ENCODE results near the gene GPSM1.

DNA sequence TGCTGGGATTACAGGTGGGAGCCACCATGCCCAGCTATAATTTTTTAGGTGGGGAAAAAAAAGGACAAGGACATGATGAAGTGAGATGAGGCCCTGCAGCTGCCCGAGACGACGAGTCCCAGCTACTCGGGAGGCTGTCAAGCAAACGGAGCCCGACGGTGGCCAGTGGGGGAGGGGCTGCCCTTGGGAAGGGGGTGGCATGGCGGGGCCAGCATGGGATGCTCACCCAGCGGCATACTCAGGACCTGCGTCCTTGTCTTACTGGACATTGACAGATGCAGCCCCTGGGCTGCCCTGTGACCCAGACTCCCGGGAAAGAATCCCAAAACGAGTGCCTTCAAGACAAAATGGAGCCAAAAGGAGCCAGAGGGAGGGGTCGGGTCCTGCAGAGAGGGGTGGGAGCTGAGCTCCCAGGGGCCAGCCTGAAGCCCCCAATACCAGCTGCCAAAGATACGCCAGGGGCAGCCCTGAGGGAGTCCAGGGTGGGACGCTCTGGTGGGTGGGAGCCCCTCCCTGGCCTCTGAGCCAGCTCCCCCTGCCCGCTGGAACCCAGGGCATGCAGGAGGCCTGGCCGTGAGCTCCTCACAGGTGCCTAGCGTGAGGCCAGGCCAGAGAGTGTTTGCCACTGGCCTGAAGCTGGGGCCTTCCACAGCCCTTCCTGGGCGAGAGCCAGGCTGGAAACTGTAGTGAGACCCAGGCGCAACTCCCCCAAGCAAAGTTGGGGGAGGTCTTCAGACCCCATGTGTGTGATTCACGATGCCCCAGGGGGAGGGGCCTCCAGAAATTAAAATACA, 39.2 kb upstream of the GPSM1 start:
- TF ChIP-seq, protein P1, sequence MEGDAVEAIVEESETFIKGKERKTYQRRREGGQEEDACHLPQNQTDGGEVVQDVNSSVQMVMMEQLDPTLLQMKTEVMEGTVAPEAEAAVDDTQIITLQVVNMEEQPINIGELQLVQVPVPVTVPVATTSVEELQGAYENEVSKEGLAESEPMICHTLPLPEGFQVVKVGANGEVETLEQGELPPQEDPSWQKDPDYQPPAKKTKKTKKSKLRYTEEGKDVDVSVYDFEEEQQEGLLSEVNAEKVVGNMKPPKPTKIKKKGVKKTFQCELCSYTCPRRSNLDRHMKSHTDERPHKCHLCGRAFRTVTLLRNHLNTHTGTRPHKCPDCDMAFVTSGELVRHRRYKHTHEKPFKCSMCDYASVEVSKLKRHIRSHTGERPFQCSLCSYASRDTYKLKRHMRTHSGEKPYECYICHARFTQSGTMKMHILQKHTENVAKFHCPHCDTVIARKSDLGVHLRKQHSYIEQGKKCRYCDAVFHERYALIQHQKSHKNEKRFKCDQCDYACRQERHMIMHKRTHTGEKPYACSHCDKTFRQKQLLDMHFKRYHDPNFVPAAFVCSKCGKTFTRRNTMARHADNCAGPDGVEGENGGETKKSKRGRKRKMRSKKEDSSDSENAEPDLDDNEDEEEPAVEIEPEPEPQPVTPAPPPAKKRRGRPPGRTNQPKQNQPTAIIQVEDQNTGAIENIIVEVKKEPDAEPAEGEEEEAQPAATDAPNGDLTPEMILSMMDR (IDR thresholded peaks at IDR 0.05), result no peak
- TF ChIP-seq KAT7 (CRISPR knock-in tag; IDR thresholded peaks at IDR 0.05; ENCODE audit: borderline replicate concordance) (no peak), ETV6 (CRISPR knock-in tag; IDR thresholded peaks at IDR 0.05) (no peak), ESRRA (CRISPR knock-in tag; IDR thresholded peaks at IDR 0.05; ENCODE audit: borderline replicate concordance) (no peak), NFYB (CRISPR knock-in tag; conservative IDR thresholded peaks at IDR 0.05; ENCODE audit: low read depth) (no peak), GABPB1 (CRISPR knock-in tag; IDR thresholded peaks at IDR 0.05) (no peak)
- TF ChIP-seq, protein P2, sequence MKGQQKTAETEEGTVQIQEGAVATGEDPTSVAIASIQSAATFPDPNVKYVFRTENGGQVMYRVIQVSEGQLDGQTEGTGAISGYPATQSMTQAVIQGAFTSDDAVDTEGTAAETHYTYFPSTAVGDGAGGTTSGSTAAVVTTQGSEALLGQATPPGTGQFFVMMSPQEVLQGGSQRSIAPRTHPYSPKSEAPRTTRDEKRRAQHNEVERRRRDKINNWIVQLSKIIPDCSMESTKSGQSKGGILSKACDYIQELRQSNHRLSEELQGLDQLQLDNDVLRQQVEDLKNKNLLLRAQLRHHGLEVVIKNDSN (CRISPR knock-in tag; IDR thresholded peaks at IDR 0.05), result no peak
- TF ChIP-seq, protein P3, sequence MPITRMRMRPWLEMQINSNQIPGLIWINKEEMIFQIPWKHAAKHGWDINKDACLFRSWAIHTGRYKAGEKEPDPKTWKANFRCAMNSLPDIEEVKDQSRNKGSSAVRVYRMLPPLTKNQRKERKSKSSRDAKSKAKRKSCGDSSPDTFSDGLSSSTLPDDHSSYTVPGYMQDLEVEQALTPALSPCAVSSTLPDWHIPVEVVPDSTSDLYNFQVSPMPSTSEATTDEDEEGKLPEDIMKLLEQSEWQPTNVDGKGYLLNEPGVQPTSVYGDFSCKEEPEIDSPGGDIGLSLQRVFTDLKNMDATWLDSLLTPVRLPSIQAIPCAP (CRISPR knock-in tag; IDR thresholded peaks at IDR 0.05), result no peak
- TF ChIP-seq, protein P4, sequence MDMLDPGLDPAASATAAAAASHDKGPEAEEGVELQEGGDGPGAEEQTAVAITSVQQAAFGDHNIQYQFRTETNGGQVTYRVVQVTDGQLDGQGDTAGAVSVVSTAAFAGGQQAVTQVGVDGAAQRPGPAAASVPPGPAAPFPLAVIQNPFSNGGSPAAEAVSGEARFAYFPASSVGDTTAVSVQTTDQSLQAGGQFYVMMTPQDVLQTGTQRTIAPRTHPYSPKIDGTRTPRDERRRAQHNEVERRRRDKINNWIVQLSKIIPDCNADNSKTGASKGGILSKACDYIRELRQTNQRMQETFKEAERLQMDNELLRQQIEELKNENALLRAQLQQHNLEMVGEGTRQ (CRISPR knock-in tag; IDR thresholded peaks at IDR 0.05), result no peak
- TF ChIP-seq, protein P5, sequence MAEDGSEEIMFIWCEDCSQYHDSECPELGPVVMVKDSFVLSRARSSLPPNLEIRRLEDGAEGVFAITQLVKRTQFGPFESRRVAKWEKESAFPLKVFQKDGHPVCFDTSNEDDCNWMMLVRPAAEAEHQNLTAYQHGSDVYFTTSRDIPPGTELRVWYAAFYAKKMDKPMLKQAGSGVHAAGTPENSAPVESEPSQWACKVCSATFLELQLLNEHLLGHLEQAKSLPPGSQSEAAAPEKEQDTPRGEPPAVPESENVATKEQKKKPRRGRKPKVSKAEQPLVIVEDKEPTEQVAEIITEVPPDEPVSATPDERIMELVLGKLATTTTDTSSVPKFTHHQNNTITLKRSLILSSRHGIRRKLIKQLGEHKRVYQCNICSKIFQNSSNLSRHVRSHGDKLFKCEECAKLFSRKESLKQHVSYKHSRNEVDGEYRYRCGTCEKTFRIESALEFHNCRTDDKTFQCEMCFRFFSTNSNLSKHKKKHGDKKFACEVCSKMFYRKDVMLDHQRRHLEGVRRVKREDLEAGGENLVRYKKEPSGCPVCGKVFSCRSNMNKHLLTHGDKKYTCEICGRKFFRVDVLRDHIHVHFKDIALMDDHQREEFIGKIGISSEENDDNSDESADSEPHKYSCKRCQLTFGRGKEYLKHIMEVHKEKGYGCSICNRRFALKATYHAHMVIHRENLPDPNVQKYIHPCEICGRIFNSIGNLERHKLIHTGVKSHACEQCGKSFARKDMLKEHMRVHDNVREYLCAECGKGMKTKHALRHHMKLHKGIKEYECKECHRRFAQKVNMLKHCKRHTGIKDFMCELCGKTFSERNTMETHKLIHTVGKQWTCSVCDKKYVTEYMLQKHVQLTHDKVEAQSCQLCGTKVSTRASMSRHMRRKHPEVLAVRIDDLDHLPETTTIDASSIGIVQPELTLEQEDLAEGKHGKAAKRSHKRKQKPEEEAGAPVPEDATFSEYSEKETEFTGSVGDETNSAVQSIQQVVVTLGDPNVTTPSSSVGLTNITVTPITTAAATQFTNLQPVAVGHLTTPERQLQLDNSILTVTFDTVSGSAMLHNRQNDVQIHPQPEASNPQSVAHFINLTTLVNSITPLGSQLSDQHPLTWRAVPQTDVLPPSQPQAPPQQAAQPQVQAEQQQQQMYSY (CRISPR knock-in tag; IDR thresholded peaks at IDR 0.05), result no peak

Measured in WTC11 (cell line).